Mesendoderm (in vitro differentiated cells): Measurements from ENCODE around the gene MAF.

Experiments used
- DNase-seq: peaks from one replicate; pipeline ENCODE4 v3.0.0; 2013
- H2AK5ac ChIP-seq: 2 replicates; pipeline ENCODE4 v1.6.1; 2013; ENCODE audit warnings: low read length, inconsistent platforms
- H2BK120ac ChIP-seq: 2 replicates; pipeline ENCODE4 v1.6.1; 2013; ENCODE audit warnings: low read depth, mild to moderate bottlenecking, low read length, moderate library complexity, mixed read lengths
- H2BK15ac ChIP-seq: replicated peaks from 2 replicates; pipeline ENCODE4 v1.6.1; 2013; ENCODE audit warnings: low read depth, mild to moderate bottlenecking, moderate library complexity
- H2BK5ac ChIP-seq: 2 replicates; pipeline ENCODE4 v1.6.1; 2013; ENCODE audit warnings: low read length, inconsistent platforms
- H3K18ac ChIP-seq: 2 replicates; pipeline ENCODE4 v1.6.1; 2013; ENCODE audit warnings: mild to moderate bottlenecking, low read length, mixed read lengths
- H3K23ac ChIP-seq: one replicate; pipeline ENCODE4 v1.6.1; 2013; ENCODE audit warnings: low read length
- H3K27ac ChIP-seq: 2 replicates; pipeline ENCODE4 v1.5.1; 2013; ENCODE audit warnings: low read depth, mild to moderate bottlenecking, inconsistent platforms, low read length, moderate library complexity
- H3K27me3 ChIP-seq: 2 replicates; pipeline ENCODE4 v1.6.1; 2013; ENCODE audit warnings: low read length, control low read depth, mild to moderate bottlenecking, inconsistent platforms; ENCODE audit not compliant: insufficient read depth, poor library complexity
- H3K36me3 ChIP-seq: 2 replicates; pipeline ENCODE4 v1.6.1; 2013; ENCODE audit warnings: low read length, inconsistent platforms; ENCODE audit not compliant: control insufficient read depth, insufficient read depth
- H3K4ac ChIP-seq: one replicate; pipeline ENCODE4 v1.6.1; 2013; ENCODE audit warnings: low read depth, mild to moderate bottlenecking, low read length, moderate library complexity
- H3K4me1 ChIP-seq: 2 replicates; pipeline ENCODE4 v1.6.1; 2013; ENCODE audit warnings: low read depth, low read length, inconsistent platforms; ENCODE audit not compliant: control insufficient read depth
- H3K4me2 ChIP-seq: 2 replicates; pipeline ENCODE4 v1.6.1; 2013; ENCODE audit warnings: low read length
- H3K4me3 ChIP-seq: 2 replicates; pipeline ENCODE4 v1.5.1; 2013; ENCODE audit warnings: mild to moderate bottlenecking, low read length
- H3K56ac ChIP-seq: one replicate; pipeline ENCODE4 v1.6.1; 2013; ENCODE audit warnings: low read length
- H3K79me1 ChIP-seq: 2 replicates; pipeline ENCODE4 v1.6.1; 2013; ENCODE audit warnings: low read length, inconsistent platforms
- H3K79me2 ChIP-seq: 2 replicates; pipeline ENCODE4 v1.6.1; 2013; ENCODE audit warnings: mild to moderate bottlenecking, low read length; ENCODE audit not compliant: control insufficient read depth, insufficient read depth
- H3K9ac ChIP-seq: 2 replicates; pipeline ENCODE4 v1.6.1; 2013; ENCODE audit warnings: low read length, inconsistent platforms
- H4K5ac ChIP-seq: one replicate; pipeline ENCODE4 v1.6.1; 2013; ENCODE audit warnings: low read length
- H4K8ac ChIP-seq: one replicate; pipeline ENCODE4 v1.6.1; 2013; ENCODE audit warnings: low read depth, mild to moderate bottlenecking, control low read depth, low read length, moderate library complexity
- WGBS: extraction: QIAGEN DNeasy Blood & Tissue Kit; methylation state at CpG from one replicate; pipeline ENCODE4 v1.1.7; 2013; ENCODE audit warnings: low lambda C conversion rate, missing lambda C conversion rate; ENCODE audit not compliant: insufficient coverage; ENCODE audit errors: extremely low coverage; 5-methylcytosine and 5-hydroxymethylcytosine counted together

Gene MAF

GRCh38 chr16:79640513-79641360, 40.2 kb upstream of the MAF start:
- no CpG with 5 or more reads among the region's 16 CpGs for WGBS

GRCh38 chr16:79639576-79640311, 39.2 kb upstream of the MAF start:
- no peak overlapping the region for H2BK5ac ChIP-seq
- no peak overlapping the region for H3K18ac ChIP-seq
- no peak overlapping the region for H3K23ac ChIP-seq
- H3K79me2 ChIP-seq = no peaks in the 10 kb centered on the region
- no peaks in the 10 kb centered on the region for H3K79me1 ChIP-seq
- no peak overlapping the region for H2BK120ac ChIP-seq
- no peak overlapping the region for H2AK5ac ChIP-seq
- H3K27ac ChIP-seq = no peak overlapping the region
- no peak overlapping the region for H3K4me2 ChIP-seq
- no peak for DNase-seq
- no CpG with 5 or more reads among the region's 13 CpGs for WGBS
- H4K5ac ChIP-seq = no peak overlapping the region
- H2BK15ac ChIP-seq = no peak overlapping the region
- no peak overlapping the region for H3K4ac ChIP-seq
- no peaks in the 10 kb centered on the region for H3K36me3 ChIP-seq
- no peak overlapping the region for H3K4me3 ChIP-seq
- H4K8ac ChIP-seq = no peak overlapping the region
- H3K56ac ChIP-seq = no peak overlapping the region
- no peak overlapping the region for H3K9ac ChIP-seq
- no peaks in the 10 kb centered on the region for H3K27me3 ChIP-seq
- H3K4me1 ChIP-seq = no peaks in the 10 kb centered on the region

More at GRCh38 chr16:79640513-79641360, 40.2 kb upstream of the MAF start:
- no peak for DNase-seq
- Histone ChIP-seq H3K4me1 (no peaks in the 10 kb centered on the region), H3K9ac (no peak overlapping the region), H3K79me2 (no peaks in the 10 kb centered on the region), H2BK5ac (no peak overlapping the region), H2BK15ac (no peak overlapping the region), H3K4me3 (no peak overlapping the region), H3K4ac (no peak overlapping the region), H3K79me1 (no peaks in the 10 kb centered on the region), H3K4me2 (no peak overlapping the region), H3K18ac (no peak overlapping the region), H3K27me3 (no peaks in the 10 kb centered on the region), H2AK5ac (no peak overlapping the region), H3K56ac (no peak overlapping the region), H4K5ac (no peak overlapping the region), H4K8ac (no peak overlapping the region), H3K36me3 (no peaks in the 10 kb centered on the region), H3K27ac (no peak overlapping the region), H2BK120ac (no peak overlapping the region), H3K23ac (no peak overlapping the region)

GRCh38 chr16:79638386-79638785, 37.8 kb upstream of the MAF start:
- no peak overlapping the region for H3K23ac ChIP-seq

GRCh38 chr16:79635488-79635887, 35.0 kb upstream of the MAF start:
- no peak overlapping the region for H2BK5ac ChIP-seq
- H3K4me3 ChIP-seq = no peak overlapping the region
- H3K36me3 ChIP-seq = no peaks in the 10 kb centered on the region
- DNase-seq = no peak
- no peak overlapping the region for H3K23ac ChIP-seq
- no peak overlapping the region for H4K8ac ChIP-seq
- no peak overlapping the region for H3K56ac ChIP-seq
- H2AK5ac ChIP-seq = no peak overlapping the region
- H2BK15ac ChIP-seq = no peak overlapping the region
- H2BK120ac ChIP-seq = no peak overlapping the region
- H3K79me1 ChIP-seq = no peaks in the 10 kb centered on the region
- H3K79me2 ChIP-seq = no peaks in the 10 kb centered on the region
- no peak overlapping the region for H4K5ac ChIP-seq
- no peak overlapping the region for H3K4ac ChIP-seq
- no peak overlapping the region for H3K27ac ChIP-seq
- no CpG with 5 or more reads among the region's 2 CpGs for WGBS
- H3K4me1 ChIP-seq = no peaks in the 10 kb centered on the region
- no peak overlapping the region for H3K9ac ChIP-seq
- H3K4me2 ChIP-seq = no peak overlapping the region
- H3K27me3 ChIP-seq = no peaks in the 10 kb centered on the region
- H3K18ac ChIP-seq = no peak overlapping the region

More at GRCh38 chr16:79638386-79638785, 37.8 kb upstream of the MAF start:
- H3K79me1 ChIP-seq = no peaks in the 10 kb centered on the region
- H4K8ac ChIP-seq = no peak overlapping the region
- no peak overlapping the region for H2BK120ac ChIP-seq
- no peak for DNase-seq
- no peaks in the 10 kb centered on the region for H3K27me3 ChIP-seq
- no peak overlapping the region for H2AK5ac ChIP-seq
- no peak overlapping the region for H3K18ac ChIP-seq
- no peak overlapping the region for H3K9ac ChIP-seq
- no peaks in the 10 kb centered on the region for H3K79me2 ChIP-seq
- H2BK15ac ChIP-seq = no peak overlapping the region
- H3K4me2 ChIP-seq = no peak overlapping the region
- H3K27ac ChIP-seq = no peak overlapping the region
- no peaks in the 10 kb centered on the region for H3K36me3 ChIP-seq
- H3K4me1 ChIP-seq = no peaks in the 10 kb centered on the region
- H3K56ac ChIP-seq = no peak overlapping the region
- WGBS = no CpG with 5 or more reads among the region's 5 CpGs
- no peak overlapping the region for H4K5ac ChIP-seq
- no peak overlapping the region for H3K4ac ChIP-seq
- no peak overlapping the region for H2BK5ac ChIP-seq
- no peak overlapping the region for H3K4me3 ChIP-seq

- no peak overlapping the region for H4K5ac ChIP-seq
- WGBS = no CpG with 5 or more reads among the region's 7 CpGs
These were observed 33.8 kb upstream of the MAF start for GRCh38 chr16:79634298-79634697.

More at GRCh38 chr16:79634298-79634697, 33.8 kb upstream of the MAF start:
- no peak for DNase-seq
- H3K27ac ChIP-seq = no peak overlapping the region
- no peak overlapping the region for H3K4ac ChIP-seq
- H3K4me1 ChIP-seq = no peaks in the 10 kb centered on the region
- H3K9ac ChIP-seq = no peak overlapping the region
- no peak overlapping the region for H3K23ac ChIP-seq
- no peak overlapping the region for H2BK120ac ChIP-seq
- H2AK5ac ChIP-seq = no peak overlapping the region
- no peaks in the 10 kb centered on the region for H3K79me2 ChIP-seq
- H3K18ac ChIP-seq = no peak overlapping the region
- no peaks in the 10 kb centered on the region for H3K36me3 ChIP-seq
- no peak overlapping the region for H2BK15ac ChIP-seq
- no peak overlapping the region for H3K4me3 ChIP-seq
- no peak overlapping the region for H3K56ac ChIP-seq
- H4K8ac ChIP-seq = no peak overlapping the region
- no peaks in the 10 kb centered on the region for H3K27me3 ChIP-seq
- H3K4me2 ChIP-seq = no peak overlapping the region
- no peak overlapping the region for H2BK5ac ChIP-seq
- no peaks in the 10 kb centered on the region for H3K79me1 ChIP-seq
